ENCODE measurements around the gene ROBO1.
"Not testable (repeated sequence)": the region's sequence is repeated elsewhere in the genome, so short reads cannot be mapped to it uniquely, and the experiment has no call there.

Gene ROBO1

DNA sequence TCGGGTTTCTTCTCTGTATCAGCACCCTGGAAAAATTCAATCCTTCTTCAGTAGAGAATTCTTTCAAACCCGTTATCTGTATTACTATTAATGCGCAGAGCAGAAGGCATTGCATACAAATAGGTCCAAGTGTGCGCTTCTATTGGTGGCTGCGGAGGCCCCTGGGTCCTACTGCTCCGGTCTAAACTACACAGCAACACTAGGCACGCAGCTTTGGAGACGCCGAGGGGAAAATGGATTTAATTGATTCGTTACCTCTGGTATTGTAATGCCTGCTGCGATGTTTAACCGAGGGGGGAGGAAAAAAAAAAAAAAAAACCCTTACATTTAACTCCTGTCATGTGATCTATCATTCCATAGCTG is at the start of gene ROBO1:
ROBO1 (minus strand) TSS at position 94 of the 363 bp plus-strand sequence.
- DNase-seq (ENCODE audit: low read depth in 2 of 2): no peak

DNA sequence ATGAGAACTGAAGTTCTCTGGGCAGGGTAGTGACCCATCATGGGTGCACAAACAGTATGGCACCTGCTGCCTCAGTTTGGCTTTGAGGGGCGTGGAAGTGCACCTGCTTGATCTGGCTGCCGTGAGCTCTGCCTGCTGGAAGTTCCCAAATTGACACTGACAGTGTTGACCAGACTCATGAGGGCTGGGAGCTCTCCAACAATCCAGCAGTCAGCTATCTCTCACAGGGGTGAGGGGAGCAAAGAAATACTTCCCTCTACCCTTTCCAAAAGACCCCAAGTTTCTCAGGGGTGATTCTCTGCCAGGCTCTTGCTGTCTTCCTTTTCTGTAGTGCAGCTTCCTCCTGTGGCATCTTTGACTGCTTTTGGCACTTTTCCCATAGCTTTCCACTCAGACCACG is 49.4 kb upstream of the ROBO1 start:
- DNase-seq (ENCODE audit: low read depth in 2 of 2): no peak

DNA sequence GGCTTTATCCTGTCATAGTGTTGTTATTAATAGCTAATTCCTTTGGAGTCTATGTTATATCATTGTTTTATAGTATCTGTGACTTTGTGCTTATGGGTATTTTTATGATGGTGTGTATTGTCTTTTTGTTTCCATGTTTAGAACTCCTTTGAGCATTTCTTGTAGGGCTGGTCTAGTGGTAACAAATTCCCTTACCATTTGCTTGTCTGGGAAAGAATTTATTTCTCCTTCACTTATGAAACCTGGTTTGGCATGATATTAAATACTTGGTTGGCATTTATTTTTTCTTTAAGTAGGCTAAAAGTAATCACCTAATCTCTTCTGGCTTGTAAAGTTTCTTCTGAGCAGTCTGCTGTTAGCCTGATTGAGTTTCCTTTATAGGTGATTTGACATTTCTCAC is 47.7 kb upstream of the ROBO1 start:
- DNase-seq (ENCODE audit: low read depth in 2 of 2): no peak

DNA sequence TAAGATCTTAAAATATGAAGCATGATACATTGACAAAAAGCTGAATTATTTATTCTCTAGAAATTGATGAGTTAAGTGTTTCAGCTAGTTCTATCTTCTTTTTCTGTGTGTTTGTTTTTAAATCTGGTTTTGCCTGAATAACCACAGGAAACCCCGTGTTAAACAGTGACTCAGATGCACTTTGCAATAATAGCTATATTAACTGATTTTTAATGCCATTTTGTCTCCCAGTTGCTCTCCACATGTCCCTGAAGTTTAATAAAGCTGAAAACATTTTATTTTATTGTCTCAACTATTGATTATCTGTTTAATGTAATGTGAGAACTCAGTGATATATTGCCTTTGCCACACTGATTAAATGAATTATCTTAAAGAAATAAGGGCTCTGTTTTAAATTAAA is 42.8 kb upstream of the ROBO1 start:
- DNase-seq (ENCODE audit: low read depth in 2 of 2): no peak

DNA sequence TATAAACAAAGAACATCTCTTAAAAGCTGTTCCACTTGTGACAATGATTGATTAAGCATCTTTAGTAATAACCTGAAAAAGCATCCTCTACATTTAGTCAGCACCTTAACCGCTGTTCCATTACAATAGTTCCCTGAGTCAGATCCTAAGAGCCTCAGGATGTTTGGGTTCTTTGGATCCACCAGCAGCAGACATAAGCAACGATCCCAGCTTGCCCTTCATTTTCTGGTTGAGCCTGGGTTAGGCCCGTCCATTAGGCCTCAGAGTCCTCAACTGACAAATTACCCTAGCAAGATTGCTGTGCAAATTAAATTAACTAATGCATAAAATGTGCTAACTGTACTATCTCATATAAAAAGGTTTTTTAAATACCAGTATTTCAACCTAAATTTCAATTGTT is 42.3 kb upstream of the ROBO1 start:
- no peak for DNase-seq (ENCODE audit: low read depth in 2 of 2)

DNA sequence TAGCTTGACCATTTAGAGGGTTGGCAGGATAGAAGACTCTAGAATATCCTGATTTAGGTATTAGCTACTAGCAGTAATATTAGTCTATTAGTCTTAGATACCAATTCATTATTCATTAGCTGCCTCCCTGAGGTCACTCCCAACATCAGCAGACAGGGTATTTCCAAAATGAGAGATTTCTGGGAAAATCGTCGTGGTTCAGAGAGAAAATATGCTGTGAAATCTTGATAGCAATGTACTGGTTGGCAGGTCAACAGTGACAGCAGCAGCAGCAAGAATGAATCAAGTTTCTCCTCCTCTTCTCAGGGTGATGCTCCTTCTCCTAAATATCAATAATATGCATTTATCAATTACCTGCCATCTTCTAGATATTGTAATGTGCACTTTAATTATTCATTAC is 41.3 kb upstream of the ROBO1 start:
- DNase-seq (ENCODE audit: low read depth in 2 of 2): no peak

DNA sequence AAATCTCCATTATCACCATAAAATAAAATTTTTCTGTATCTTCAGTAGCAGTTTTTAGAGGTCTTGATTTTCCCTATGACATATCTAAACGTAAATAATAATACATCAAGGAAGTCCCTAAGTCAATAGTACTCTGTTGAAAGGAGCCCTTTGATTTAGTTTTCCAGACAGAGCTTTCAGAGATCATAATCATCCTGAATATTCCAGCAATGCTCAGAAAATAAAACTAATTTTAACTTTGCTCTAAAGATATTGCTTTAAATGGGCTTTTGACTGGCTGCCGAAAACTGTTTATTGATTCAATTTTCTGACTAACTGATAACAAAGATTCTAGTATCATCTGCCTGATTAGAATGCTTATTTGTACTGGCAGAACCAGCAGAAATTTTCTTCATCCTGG is 40.7 kb upstream of the ROBO1 start:
- DNase-seq (ENCODE audit: low read depth in 2 of 2): no peak

DNA sequence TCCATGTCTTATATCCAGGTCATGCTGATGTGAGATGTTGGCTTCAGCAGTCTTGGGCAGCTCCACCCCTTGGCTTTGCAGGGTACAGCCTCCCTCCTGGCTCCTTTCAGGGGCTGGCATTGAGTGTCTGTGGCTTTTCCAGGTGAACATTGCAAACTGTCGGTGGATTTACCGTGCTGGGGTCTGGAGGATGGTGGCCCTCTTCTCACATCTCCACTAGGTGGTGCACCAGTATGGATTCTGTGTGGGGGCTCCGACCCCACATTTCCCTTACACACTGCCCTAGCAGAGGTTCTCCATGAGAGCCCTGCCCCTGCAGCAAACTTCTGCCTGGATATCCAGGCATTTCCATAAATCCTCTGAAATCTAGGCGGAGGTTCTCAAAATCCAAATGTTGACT is 22.4 kb upstream of the ROBO1 start:
- not testable (repeated sequence) for DNase-seq (ENCODE audit: low read depth in 2 of 2)

DNA sequence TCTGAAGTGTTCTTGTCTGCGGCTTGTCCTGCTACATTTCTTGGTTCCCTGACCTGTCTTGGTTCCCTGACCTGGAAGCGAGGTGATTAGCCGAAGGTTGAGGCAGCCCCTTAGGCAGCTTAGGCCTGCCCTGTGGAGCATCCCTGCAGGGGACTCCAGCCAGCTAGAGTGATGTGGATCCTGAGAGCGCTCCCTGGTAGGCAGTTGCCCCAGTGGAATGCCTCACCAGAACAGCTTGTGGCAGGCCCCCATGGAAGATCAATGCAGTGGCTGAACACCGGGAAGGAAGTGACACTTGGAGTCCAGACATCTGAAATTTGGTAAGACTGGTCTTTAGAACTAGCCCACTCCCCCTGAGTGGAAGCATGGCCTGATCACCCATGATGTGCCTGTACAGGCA is 5.5 kb upstream of the ROBO1 start:
- DNase-seq (ENCODE audit: low read depth in 2 of 2): no peak

DNA sequence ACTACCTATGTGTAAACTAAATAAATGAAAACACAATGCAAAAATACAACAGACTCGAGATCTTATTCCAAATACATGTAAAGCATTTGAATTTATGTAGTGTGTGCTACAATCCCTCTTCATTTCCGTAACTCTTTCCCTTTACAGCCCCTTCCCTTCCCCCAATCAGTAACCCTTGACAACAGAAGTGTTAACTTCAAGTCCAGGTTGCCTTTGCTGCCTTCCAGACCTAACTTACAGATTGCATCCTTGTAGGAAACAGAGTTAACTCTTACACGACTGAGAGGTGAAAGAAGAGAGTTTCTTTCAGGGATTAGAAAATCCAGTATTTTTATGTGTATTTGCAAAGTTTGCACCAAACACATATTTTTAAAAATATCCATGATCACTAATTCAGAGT is 1.4 kb upstream of the ROBO1 start:
- no peak for DNase-seq (ENCODE audit: low read depth in 2 of 2)

DNA sequence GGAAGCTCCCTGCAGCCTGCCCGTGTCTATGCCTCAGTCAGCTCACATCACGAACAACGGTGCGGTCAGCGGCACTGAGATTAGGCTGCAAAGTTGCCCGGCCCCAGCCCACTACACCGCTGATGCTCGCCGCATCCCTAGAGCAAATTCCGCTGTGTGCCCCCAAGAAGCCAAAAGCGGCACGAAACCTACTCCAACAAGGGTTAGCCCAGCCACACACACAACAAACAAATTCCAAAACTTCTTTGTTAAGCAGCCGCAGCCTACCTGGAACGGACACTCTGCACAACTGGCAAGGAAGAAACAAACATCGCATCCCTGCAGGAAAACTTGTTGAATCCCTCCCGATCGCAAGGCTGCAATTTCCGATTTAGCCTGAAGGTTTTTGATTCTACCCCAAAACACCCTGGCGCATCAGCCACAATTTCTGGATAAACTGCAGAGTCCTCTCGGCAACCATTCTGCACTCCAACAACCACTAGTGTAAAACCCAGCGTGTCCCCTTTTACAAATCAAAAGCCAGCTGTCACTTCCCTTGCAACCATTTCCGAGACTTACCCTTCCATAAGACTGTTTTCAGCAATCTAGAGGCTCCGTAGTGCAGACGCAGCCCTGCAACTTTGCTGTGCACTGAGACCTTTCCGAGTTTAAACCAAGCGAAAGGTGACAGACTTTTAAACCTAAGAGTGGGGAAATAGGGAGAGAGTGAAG is 449 bp downstream of the ROBO1 start:
- DNase-seq (ENCODE audit: low read depth in 2 of 2): no peak

DNA sequence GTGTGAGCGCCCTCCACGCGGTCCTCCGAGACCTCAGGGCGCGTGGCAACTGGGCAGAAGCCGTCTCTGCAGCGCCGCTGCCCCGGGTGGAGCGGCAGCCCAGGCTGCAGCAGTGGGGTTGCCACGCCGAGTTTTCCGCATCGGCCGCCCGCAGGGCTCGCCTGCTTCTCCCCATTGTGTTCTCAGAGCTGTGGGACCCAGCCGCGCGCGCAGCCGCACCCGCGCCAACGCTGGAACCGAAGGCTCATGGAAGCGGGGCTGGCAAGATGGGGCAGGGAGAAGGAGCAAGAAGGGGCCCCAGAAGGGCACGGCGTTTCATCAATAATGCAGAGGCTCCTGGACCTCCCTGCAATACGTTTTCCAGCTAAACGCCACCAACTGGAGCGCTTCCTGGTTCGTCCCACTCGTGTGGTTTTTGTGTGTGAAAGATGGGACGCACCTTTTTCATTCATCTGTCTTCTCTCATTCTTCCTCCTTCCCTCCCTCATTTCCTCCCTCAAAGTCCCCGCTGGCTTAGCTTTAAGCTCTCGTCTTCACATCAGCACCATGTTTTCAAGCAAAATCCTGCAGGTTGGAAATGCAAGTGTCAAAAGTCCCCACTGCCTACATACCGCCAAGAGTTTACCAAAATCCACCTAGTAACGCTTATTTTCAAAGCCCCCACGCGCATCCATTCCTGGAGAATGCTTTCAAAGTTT is 1.2 kb downstream of the ROBO1 start:
- no peak for DNase-seq (ENCODE audit: low read depth in 2 of 2)

DNA sequence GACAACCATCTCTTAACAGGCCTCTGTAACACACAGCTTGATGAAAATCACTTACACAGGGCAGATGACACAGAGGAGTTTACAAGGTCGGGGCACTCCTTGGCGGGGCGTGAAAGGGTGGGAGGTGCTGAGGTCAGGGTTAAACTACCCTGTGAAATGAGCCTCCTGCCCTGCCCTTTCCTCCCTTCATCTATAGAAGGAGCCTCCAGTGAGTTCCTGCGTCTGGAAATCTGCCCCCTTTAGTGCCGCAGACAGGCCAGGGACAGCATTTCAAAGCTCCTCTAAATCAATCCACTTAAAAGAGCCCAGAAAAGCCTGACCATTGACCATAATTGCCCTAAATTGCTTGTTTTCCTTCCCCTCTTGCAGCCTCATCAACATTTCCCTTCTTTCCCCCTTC is 1.9 kb downstream of the ROBO1 start:
- DNase-seq (ENCODE audit: low read depth in 2 of 2): no peak

DNA sequence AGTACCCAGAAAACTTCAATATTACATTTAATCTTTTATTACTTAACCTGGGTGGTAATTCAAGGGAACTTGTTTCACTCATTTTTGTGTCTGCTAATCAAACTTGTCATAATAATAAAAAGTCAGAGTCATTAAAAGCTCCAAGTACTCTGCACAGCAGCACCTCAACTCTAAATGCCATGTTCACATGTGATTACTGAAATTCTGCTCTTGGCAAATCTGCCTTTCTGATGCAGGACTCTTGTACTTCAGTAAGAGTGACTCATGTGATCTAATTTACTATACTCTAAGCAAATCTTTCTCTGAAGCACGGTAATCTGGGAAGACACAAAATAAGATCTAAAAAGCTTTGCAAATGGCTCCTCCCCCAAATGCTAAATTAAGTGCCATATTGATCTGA is 6.4 kb downstream of the ROBO1 start:
- DNase-seq (ENCODE audit: low read depth in 2 of 2): no peak

DNA sequence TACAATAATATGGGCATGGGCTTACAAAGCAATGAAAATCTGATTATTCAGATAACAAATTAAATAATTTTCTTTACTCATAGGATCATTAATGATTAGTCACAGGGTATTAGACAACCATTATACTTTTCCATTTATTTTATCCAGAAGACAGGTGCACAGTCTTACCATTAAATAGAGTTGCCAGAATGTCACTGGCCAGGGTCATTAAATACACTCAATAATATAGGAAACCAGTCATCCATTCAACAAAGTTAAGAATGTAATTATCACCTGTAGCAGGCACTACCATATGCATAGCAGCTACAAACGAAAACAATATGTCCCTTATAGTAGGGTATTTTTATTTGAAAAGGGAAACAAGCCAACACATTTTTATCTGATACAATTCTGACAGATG is 16.1 kb downstream of the ROBO1 start:
- no peak for DNase-seq (ENCODE audit: low read depth in 2 of 2)

DNA sequence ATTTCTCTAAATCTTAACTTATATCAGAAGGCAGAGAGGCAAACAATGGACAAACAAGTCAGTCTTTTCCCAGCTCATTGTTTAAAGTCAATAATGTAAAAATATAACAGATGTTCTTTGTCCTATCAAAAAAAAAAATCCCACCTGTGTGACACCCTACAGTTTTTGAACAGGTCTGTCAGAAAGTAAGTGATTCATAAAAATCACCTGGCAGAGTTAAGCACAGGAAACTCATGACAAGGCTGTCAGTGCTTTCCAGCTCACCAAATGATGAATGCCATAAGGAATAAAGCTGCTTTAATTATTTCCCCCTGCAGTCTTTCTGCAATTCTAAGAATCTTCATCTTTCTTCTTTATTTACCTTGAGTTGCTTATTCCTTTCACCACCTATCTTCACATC is 30.3 kb downstream of the ROBO1 start:
- DNase-seq (ENCODE audit: low read depth in 2 of 2): no peak

DNA sequence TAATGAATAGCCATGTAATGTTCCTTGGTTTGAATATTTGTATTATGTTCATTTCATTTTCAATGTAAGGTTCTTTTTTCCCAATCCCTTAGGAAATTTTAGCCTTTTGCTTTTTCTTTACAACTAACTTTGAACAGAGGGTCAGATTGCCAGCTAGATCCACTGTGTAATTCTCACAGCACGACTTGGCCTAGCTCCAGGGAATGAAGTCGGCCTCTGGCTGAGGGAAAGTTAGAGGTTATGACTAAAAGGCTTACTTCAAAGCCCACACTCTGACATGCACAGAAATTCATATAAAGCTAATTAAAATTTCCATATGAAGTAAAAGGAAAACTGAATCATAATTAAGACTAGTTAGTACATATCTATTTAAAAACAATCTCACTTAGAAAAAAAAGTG is 38.7 kb downstream of the ROBO1 start:
- DNase-seq (ENCODE audit: low read depth in 2 of 2): no peak

DNA sequence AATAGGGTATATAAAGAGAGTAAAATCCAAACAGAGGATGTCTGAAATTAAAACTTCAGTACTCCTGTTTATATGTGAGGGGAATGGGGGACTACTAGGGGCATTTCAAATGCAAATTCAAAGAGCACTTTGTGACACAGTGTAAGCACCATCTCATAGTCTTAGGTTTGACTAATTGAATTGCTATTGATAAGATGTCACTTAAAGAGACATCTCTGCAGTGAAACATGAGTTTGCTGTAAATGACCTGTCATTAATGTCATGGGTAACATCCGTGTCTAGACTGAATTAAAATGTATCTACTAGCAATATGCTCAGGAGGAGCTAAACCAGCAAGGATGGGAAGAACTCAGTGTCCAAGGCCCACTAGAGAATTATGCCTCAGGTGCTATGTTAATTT is 41.0 kb downstream of the ROBO1 start:
- DNase-seq (ENCODE audit: low read depth in 2 of 2): no peak

DNA sequence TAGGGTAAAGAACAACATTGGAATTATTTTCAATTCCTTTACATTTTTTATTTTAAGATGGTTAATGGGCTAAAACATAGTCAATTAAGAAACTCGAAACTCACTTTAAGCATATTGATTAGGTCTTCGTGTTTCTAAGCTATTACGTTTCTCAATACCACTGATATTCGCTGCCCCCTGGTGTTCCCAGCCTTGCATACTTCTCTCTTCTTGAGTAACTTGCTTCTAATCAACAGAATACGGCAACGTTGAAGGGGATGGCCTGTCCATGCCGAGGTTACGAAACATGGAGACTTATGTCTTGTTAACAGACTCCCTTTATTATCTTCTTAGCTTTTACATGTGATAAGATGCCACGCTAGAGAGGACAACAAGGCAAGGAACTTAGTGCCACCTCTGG is 43.6 kb downstream of the ROBO1 start:
- no peak for DNase-seq (ENCODE audit: low read depth in 2 of 2)

DNA sequence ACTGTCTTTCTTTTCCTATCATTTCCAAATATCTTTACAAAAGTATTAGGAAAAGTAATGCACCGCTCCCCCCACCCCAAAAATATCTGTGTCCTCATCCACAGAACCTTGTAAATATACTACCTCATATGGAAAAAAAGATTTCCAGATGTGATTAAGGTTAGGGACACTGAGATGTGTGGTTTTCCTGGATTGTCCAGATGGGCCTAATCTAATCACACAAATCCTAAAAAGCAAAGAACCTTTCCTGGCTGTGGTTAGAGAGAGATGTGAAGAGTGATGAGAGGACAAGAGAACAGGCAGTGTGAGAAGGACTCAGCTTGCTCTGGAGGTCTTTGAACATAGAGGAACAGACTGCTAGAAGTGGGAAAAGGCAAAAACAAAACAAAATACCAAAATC is 77.7 kb downstream of the ROBO1 start:
- DNase-seq (ENCODE audit: low read depth in 2 of 2): no peak

DNA sequence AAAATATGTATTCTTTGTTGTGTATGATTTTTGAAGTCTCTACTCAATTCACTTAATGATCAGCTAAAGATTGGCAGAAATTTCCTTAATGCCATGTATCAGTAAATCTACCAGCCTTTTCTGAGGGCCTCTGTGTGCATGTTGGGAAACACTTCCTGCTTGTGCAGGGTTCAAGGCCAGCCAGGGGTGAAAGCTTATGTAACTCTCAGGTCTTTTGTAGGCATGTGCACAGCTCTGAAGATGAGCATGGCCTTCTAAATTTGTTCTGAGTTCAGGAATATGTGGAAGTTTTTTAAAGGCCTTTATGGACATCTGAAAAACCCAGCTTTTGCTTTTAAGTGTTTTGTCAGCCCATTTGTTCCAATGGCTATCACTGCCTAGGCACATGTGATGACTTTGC is 82.7 kb downstream of the ROBO1 start:
- DNase-seq (ENCODE audit: low read depth in 2 of 2): no peak

DNA sequence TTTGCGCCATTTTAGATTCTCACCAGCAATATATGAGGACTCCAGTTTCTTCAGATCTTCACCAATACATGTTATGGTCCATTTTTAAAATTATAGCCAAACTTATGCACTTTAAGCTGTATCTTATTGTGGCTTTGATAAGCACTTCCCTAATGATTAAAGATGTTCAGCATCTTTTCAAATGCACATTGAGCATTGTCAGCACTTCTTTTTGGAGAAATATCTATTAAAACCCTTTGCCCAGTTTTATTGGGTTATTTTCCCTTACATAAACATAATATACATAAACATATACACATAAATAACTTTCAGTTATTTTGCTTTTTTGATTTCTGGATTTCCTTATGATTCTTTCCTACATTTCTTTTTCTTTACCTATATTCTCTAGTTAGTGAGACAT is 83.8 kb downstream of the ROBO1 start:
- no peak for DNase-seq (ENCODE audit: low read depth in 2 of 2)

DNA sequence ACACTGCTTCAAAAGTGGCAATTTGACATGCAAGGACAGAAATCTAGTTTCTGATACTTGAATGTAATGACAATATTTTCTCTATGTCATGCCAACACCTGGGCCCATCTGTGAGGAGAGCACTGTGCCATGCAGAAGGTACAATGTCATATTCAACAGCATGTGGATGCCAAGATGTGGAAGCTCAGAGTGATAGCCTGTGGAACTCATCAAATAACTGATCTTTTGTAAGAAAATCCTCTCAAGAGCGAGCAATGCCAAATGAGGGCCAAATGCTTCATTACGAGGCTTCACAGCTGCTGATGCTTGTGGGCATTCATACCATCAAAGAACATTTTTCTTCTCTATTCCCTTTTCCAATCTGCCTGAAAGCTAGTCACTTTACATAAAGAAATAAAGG is 95.1 kb downstream of the ROBO1 start:
- no peak for DNase-seq (ENCODE audit: low read depth in 2 of 2)

DNA sequence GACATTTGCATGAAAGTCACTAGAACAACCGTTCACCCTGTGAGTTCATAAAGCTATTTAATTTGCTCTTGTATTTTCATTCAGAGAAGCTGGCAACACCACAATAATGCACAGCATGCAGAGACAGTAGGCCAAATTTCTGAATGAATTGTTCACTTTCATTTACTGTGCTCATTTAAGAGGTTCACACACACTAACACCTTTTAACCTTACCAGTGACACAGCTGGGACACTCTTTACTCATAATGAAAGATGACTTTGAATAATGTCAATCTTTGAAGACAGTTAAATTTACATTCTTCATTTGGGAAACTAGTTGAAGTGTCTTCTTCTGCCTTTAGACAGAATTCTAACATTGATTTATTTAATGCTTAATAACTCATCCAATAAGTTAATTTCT is 95.7 kb downstream of the ROBO1 start:
- no peak for DNase-seq (ENCODE audit: low read depth in 2 of 2)

Data from stimulated activated CD4-positive, alpha-beta T cell treated with anti-CD3 and anti-CD28 coated beads, Interleukin-15, amount 100 ng/mL, for 48 hours (primary cell).